Right lobe of liver (tissue), 4 donors: ENCODE data around the gene ATXN1.

Source experiments
- CTCF ChIP-seq, 4 donors: fragments of 200-600 bp in 3 of 4; fragments of 450-650 bp in 1 of 4; IDR thresholded peaks; one replicate each; pipeline versions ENCODE4 v1.5.1 to v1.8.0; 2016 to 2022; ENCODE audit warnings: antibody characterized with exemption in 4 of 4, mild to moderate bottlenecking in 2 of 4
- POLR2A ChIP-seq: fragments of 450-650 bp; IDR thresholded peaks from one replicate; pipeline ENCODE4 v1.6.1; 2017; ENCODE audit warnings: antibody characterized with exemption, mild to moderate bottlenecking
- donor health status: DM: no; HTN: no; CAD: no.
- donor health status: DM: no; HTN: no; CAD: no.
- donor health status: DM: no; HTN: yes; CAD: no.

- TF ChIP-seq CTCF (IDR thresholded peaks at IDR 0.05) (no peak), POLR2A (no peak)
These were observed 141.5 kb downstream of the ATXN1 start for GRCh38 chr6:16619777-16620176.
